GM23248 (cell line): ENCODE results near the gene LAMA2.
"Not testable (repeated sequence)": the region's sequence is repeated elsewhere in the genome, so short reads cannot be mapped to it uniquely, and the experiment has no call there.

Source experiments
- EZH2 ChIP-seq: fragments of 200-600 bp; sonication (generic); IDR thresholded peaks from 2 replicates; pipeline ENCODE4 v1.6.1; 2018; ENCODE audit warnings: antibody characterized with exemption, mild to moderate bottlenecking; ENCODE audit not compliant: insufficient read depth, poor library complexity, severe bottlenecking
- EZH2phosphoT487 ChIP-seq: fragments of 200-600 bp; sonication (generic); IDR thresholded peaks from 2 replicates; pipeline ENCODE4 v1.6.1; 2018; ENCODE audit warnings: antibody characterized with exemption, moderate library complexity, mild to moderate bottlenecking, low read depth; ENCODE audit not compliant: insufficient read depth

- TF ChIP-seq EZH2phosphoT487, EZH2: not testable (repeated sequence)
These were observed 276.3 kb downstream of the LAMA2 start for GRCh38 chr6:129159242-129159641.
